HG03039 (cell line): ENCODE results near the gene LMF1.
"Not testable (repeated sequence)": the region's sequence is repeated elsewhere in the genome, so short reads cannot be mapped to it uniquely, and the experiment has no call there.

Experiments
- ATAC-seq: cut with Tn5 transposase; IDR thresholded peaks from one replicate; pipeline ENCODE4 v1.9.1; 2021; ENCODE audit warnings: mild to moderate bottlenecking, moderate library complexity; ENCODE audit not compliant: unreplicated experiment

LMF1 gene

GRCh38 chr16:873243-873661, 97.5 kb downstream of the LMF1 start:
- ATAC-seq, result no peak

- ATAC-seq, result no peak
Measured at GRCh38 chr16:872436-873242, 98.1 kb downstream of the LMF1 start.

GRCh38 chr16:871562-872345, 99.0 kb downstream of the LMF1 start:
- ATAC-seq, result no peak

GRCh38 chr16:870856-871561, 99.8 kb downstream of the LMF1 start:
- no peak for ATAC-seq

- ATAC-seq, result no peak
Measured at GRCh38 chr16:869823-870641, 100.8 kb downstream of the LMF1 start.

GRCh38 chr16:868846-869822, 101.7 kb downstream of the LMF1 start:
- no peak for ATAC-seq

- no peak for ATAC-seq
Measured at GRCh38 chr16:868386-868755, 102.4 kb downstream of the LMF1 start.

- no peak for ATAC-seq
Measured at GRCh38 chr16:867421-868385, 103.1 kb downstream of the LMF1 start.

GRCh38 chr16:866252-866896, 104.4 kb downstream of the LMF1 start:
- ATAC-seq, result no peak

- no peak for ATAC-seq
Measured at GRCh38 chr16:865026-865425, 105.8 kb downstream of the LMF1 start.

- ATAC-seq, result no peak
Measured at GRCh38 chr16:861446-861845, 109.3 kb downstream of the LMF1 start.

- ATAC-seq, result no peak
Measured at GRCh38 chr16:860891-861290, 109.9 kb downstream of the LMF1 start.

- not testable (repeated sequence) for ATAC-seq
Measured at GRCh38 chr16:858971-859370, 111.8 kb downstream of the LMF1 start.

GRCh38 chr16:858441-858840, 112.3 kb downstream of the LMF1 start:
- not testable (repeated sequence) for ATAC-seq

- no peak for ATAC-seq
Measured at GRCh38 chr16:856811-857210, 114.0 kb downstream of the LMF1 start.

GRCh38 chr16:856101-856500, 114.7 kb downstream of the LMF1 start:
- no peak for ATAC-seq

GRCh38 chr16:855471-855870, 115.3 kb downstream of the LMF1 start:
- ATAC-seq, result no peak
